Right lobe of liver (tissue), 6 donors: ENCODE results near the gene MAN1B1. TPM values are rescaled to one million over a fixed set of nuclear protein-coding genes. Genes with fewer than 3 reads are reported as not detected.
"Not testable (repeated sequence)": the region's sequence is repeated elsewhere in the genome, so short reads cannot be mapped to it uniquely, and the experiment has no call there.

Source experiments
- ATAC-seq, 4 donors: fragments of 200-7000 bp; cut with Tn5 transposase; one replicate each; pipeline ENCODE4 v1.9.1; 2020; ENCODE audit warnings: mild to moderate bottlenecking in 4 of 4, moderate library complexity in 4 of 4
- DNase-seq, 3 donors: peaks; one replicate each; pipeline ENCODE4 v3.0.0-alpha.2; 2020
- H3K27ac ChIP-seq, 3 donors: fragments of 200-600 bp; one replicate each; pipeline ENCODE4 v1.8.0; 2022
- H3K27me3 ChIP-seq, 2 donors: fragments of 200-600 bp; one replicate each; pipeline ENCODE4 v1.8.0; 2022
- H3K36me3 ChIP-seq, 4 donors: fragments of 200-600 bp; sonication (generic) in 1 of 4; one replicate each; pipeline versions ENCODE4 v1.5.1 to v1.8.0; 2017 to 2022; ENCODE audit warnings: control low read depth in 1 of 4
- H3K4me1 ChIP-seq, 4 donors: fragments of 200-600 bp; sonication (generic) in 1 of 4; one replicate each; pipeline versions ENCODE4 v1.5.1 to v1.8.0; 2017 to 2022; ENCODE audit warnings: control low read depth in 1 of 4
- H3K4me3 ChIP-seq, 3 donors: fragments of 200-600 bp; one replicate each; pipeline ENCODE4 v1.8.0; 2022
- H3K9me3 ChIP-seq, 4 donors: fragments of 200-600 bp; sonication (generic) in 1 of 4; one replicate each; pipeline versions ENCODE4 v1.5.1 to v1.8.0; 2017 to 2022; ENCODE audit warnings: control low read depth in 1 of 4
- CTCF ChIP-seq, 4 donors: fragments of 200-600 bp in 3 of 4; fragments of 450-650 bp in 1 of 4; IDR thresholded peaks; one replicate each; pipeline versions ENCODE4 v1.5.1 to v1.8.0; 2016 to 2022; ENCODE audit warnings: antibody characterized with exemption in 4 of 4, mild to moderate bottlenecking in 2 of 4
- POLR2A ChIP-seq: fragments of 450-650 bp; IDR thresholded peaks from one replicate; pipeline ENCODE4 v1.6.1; 2017; ENCODE audit warnings: antibody characterized with exemption, mild to moderate bottlenecking
- WGBS: methylation state at CpG from one replicate; pipeline ENCODE4 v1.1.6; 2018; ENCODE audit warnings: low coverage, low lambda C conversion rate; ENCODE audit not compliant: insufficient coverage; ENCODE audit errors: missing lambda C conversion rate; 5-methylcytosine and 5-hydroxymethylcytosine counted together
- intact Hi-C, 2 donors: fragments of 100-400 bp; cut with DNase I; formaldehyde crosslinking; loops; one replicate each; pipeline versions ENCODE4 v1.11.2 to v1.14.1; 2022
- total RNA-seq, 6 experiments: library from RNA; depleted of rRNA in 2 of 6; stranded (reverse); fragments of >200 nt in 2 of 6; fragmentation: NEBNext Ultra II Directional in 3 of 6; extraction: Animal tissue kit (Norgen Biotek cat#: 25700) in 3 of 6; gene quantifications; one replicate each; pipeline versions ENCODE4 v1.1.0 to v1.2.4, GENCODE V29; 2016 to 2023
- donor health status: DM: no; HTN: yes; CAD: no.
- donor health status: DM: no; HTN: no; CAD: no.
- donor health status: DM: no; HTN: no; CAD: no.
- donor health status: DM: no; HTN: yes; CAD: no.
- donor health status: DM: no; HTN: yes; CAD: no.

Gene MAN1B1
- total RNA-seq, 6 experiments from 2014 or later: 24.0 to 39.1 (median 28.8) TPM

- intact Hi-C loops: loop anchor here in 1 of 2 donors (5.0 kb wide), 1 partner anchor 116 kb away; the partner anchor contains the start of gene SLC34A3
- Histone ChIP-seq H3K9me3 (no peaks in the 10 kb centered on the region), H3K4me1 (peaks cover 0 to 4% (median 1%) of the 10 kb centered on the region in 4 donors), H3K27me3 (no peaks in the 10 kb centered on the region), H3K4me3 (no peak overlapping the region), H3K27ac (no peak overlapping the region), H3K36me3 (no peaks in the 10 kb centered on the region)
- 57% methylated on average over 1 of the region's 6 CpGs for WGBS
- DNase-seq (no peak), ATAC-seq (no peak)
- no peak for TF ChIP-seq CTCF (IDR thresholded peaks at IDR 0.05)
- no peak for TF ChIP-seq POLR2A
Measured at GRCh38 chr9:137116027-137116507, 29.3 kb downstream of the MAN1B1 start.

GRCh38 chr9:137116728-137117127 is 29.9 kb downstream of the MAN1B1 start:
- intact Hi-C loops: loop anchor here in 1 of 2 donors (5.0 kb wide), 1 partner anchor 116 kb away; the partner anchor contains the start of gene SLC34A3
- peaks cover 0 to 4% (median 1%) of the 10 kb centered on the region in 4 donors for H3K4me1 ChIP-seq
- DNase-seq: no peak
- ATAC-seq: no peak
- no peak overlapping the region for H3K27ac ChIP-seq
- no peak overlapping the region for H3K4me3 ChIP-seq
- H3K9me3 ChIP-seq: no peaks in the 10 kb centered on the region
- no peaks in the 10 kb centered on the region for H3K36me3 ChIP-seq
- TF ChIP-seq CTCF (IDR thresholded peaks at IDR 0.05) (no peak), POLR2A (no peak)
- WGBS: 56% methylated on average over 16 of the region's 17 CpGs
- H3K27me3 ChIP-seq: no peaks in the 10 kb centered on the region

- DNase-seq: no peak
- intact Hi-C loops: loop anchor here in 1 of 2 donors (5.0 kb wide), 1 partner anchor 115 kb away; the partner anchor contains the start of gene SLC34A3
- H3K36me3 ChIP-seq: no peaks in the 10 kb centered on the region
- no peak for ATAC-seq
- H3K27ac ChIP-seq: no peak overlapping the region
- H3K4me3 ChIP-seq: no peak overlapping the region
- H3K4me1 ChIP-seq: peaks cover 0 to 4% (median 1%) of the 10 kb centered on the region in 4 donors
- TF ChIP-seq POLR2A (no peak), CTCF (IDR thresholded peaks at IDR 0.05) (no peak)
- no peaks in the 10 kb centered on the region for H3K9me3 ChIP-seq
- 80% methylated on average over 1 of the region's 15 CpGs for WGBS
- H3K27me3 ChIP-seq: no peaks in the 10 kb centered on the region
Measured at GRCh38 chr9:137117269-137117731, 30.5 kb downstream of the MAN1B1 start.

GRCh38 chr9:137118092-137118603 is 31.4 kb downstream of the MAN1B1 start:
- 62% methylated on average over 11 of the region's 12 CpGs for WGBS
- DNase-seq, H3K4me3 ChIP-seq, H3K27ac ChIP-seq, H3K27me3 ChIP-seq, H3K9me3 ChIP-seq, H3K36me3 ChIP-seq, ATAC-seq, H3K4me1 ChIP-seq: not testable (repeated sequence)
- intact Hi-C loops: loop anchor here in 1 of 2 donors (5.0 kb wide), 1 partner anchor 114 kb away; the partner anchor contains the start of gene SLC34A3

- 68% methylated on average over 11 of the region's 25 CpGs for WGBS
- H3K4me1 ChIP-seq, H3K9me3 ChIP-seq, H3K27me3 ChIP-seq, ATAC-seq, H3K4me3 ChIP-seq, H3K36me3 ChIP-seq, DNase-seq, H3K27ac ChIP-seq: not testable (repeated sequence)
- intact Hi-C loops: loop anchor here in 1 of 2 donors (5.0 kb wide), 1 partner anchor 110 kb away; the partner anchor contains the start of gene SLC34A3
Measured at GRCh38 chr9:137121927-137122795, 35.4 kb downstream of the MAN1B1 start.

- H3K9me3 ChIP-seq, H3K4me3 ChIP-seq, H3K4me1 ChIP-seq, DNase-seq, H3K36me3 ChIP-seq, H3K27ac ChIP-seq, H3K27me3 ChIP-seq, ATAC-seq: not testable (repeated sequence)
- intact Hi-C loops: loop anchor here in 1 of 2 donors (5.0 kb wide), 1 partner anchor 109 kb away; the partner anchor contains the start of gene SLC34A3
- 83% methylated on average over 16 of the region's 16 CpGs for WGBS
Measured at GRCh38 chr9:137122796-137123467, 36.1 kb downstream of the MAN1B1 start.
